Stimulated activated CD4-positive, alpha-beta T cell treated with anti-CD3 and anti-CD28 coated beads, TNF-alpha, amount 100 ng/mL, for 24 hours (primary cell): ENCODE data around the gene CCR3.
A peak's percentile ranks its signal among the peaks of the same experiment; 100 is the strongest.
"Not testable (repeated sequence)": the region's sequence is repeated elsewhere in the genome, so short reads cannot be mapped to it uniquely, and the experiment has no call there.

ENCODE experiments used
- DNase-seq, 3 experiments: peaks; one replicate each; pipeline ENCODE4 v3.0.0-alpha.2; 2020; ENCODE audit warnings: low read depth in 3 of 3

Gene CCR3

GRCh38 chr3:46242120-46242519 is at the start of gene CCR3:
TSS of gene CCR3 (plus strand) at chr3:46242460. CDS start at chr3:46265159, 22,699 bp downstream.
- DNase-seq: no peak

- no peak for DNase-seq
Measured at GRCh38 chr3:46192939-46193338, 49.3 kb upstream of the CCR3 start.

GRCh38 chr3:46193436-46193835 is 48.8 kb upstream of the CCR3 start:
- DNase-seq: no peak

- no peak for DNase-seq
Measured at GRCh38 chr3:46194868-46195553, 47.2 kb upstream of the CCR3 start.

- no peak for DNase-seq
Measured at GRCh38 chr3:46196261-46196957, 45.9 kb upstream of the CCR3 start.

GRCh38 chr3:46200211-46200610 is 42.0 kb upstream of the CCR3 start:
- DNase-seq: no peak

GRCh38 chr3:46200790-46201189 is 41.5 kb upstream of the CCR3 start:
- DNase-seq: no peak

GRCh38 chr3:46202535-46202934 is 39.7 kb upstream of the CCR3 start:
- DNase-seq: no peak

- no peak for DNase-seq
Measured at GRCh38 chr3:46203681-46204080, 38.6 kb upstream of the CCR3 start.

- DNase-seq: no peak
Measured at GRCh38 chr3:46205286-46205960, 36.8 kb upstream of the CCR3 start.

- DNase-seq: no peak
Measured at GRCh38 chr3:46206282-46207015, 35.8 kb upstream of the CCR3 start.

- DNase-seq: not testable (repeated sequence)
Measured at GRCh38 chr3:46207514-46207913, 34.7 kb upstream of the CCR3 start.

- DNase-seq: peak in 1 of 3 experiments; percentile 59
Measured at GRCh38 chr3:46208167-46208704, 34.0 kb upstream of the CCR3 start, which contains the start of gene CCR1. TSS of gene CCR1 (minus strand) at chr3:46208313. CDS start at chr3:46204313, 4,000 bp downstream.

GRCh38 chr3:46209053-46209452 is 33.2 kb upstream of the CCR3 start:
- no peak for DNase-seq

GRCh38 chr3:46209746-46210470 is 32.4 kb upstream of the CCR3 start:
- DNase-seq: no peak

- DNase-seq: no peak
Measured at GRCh38 chr3:46212101-46212500, 30.2 kb upstream of the CCR3 start.

- DNase-seq: no peak
Measured at GRCh38 chr3:46213201-46213600, 29.1 kb upstream of the CCR3 start.

- DNase-seq: no peak
Measured at GRCh38 chr3:46214751-46215352, 27.4 kb upstream of the CCR3 start.

- DNase-seq: no peak
Measured at GRCh38 chr3:46215810-46216414, 26.3 kb upstream of the CCR3 start.

- DNase-seq: no peak
Measured at GRCh38 chr3:46218196-46218709, 24.0 kb upstream of the CCR3 start.
